ENCODE data around the gene NPTX1.

Gene NPTX1

DNA sequence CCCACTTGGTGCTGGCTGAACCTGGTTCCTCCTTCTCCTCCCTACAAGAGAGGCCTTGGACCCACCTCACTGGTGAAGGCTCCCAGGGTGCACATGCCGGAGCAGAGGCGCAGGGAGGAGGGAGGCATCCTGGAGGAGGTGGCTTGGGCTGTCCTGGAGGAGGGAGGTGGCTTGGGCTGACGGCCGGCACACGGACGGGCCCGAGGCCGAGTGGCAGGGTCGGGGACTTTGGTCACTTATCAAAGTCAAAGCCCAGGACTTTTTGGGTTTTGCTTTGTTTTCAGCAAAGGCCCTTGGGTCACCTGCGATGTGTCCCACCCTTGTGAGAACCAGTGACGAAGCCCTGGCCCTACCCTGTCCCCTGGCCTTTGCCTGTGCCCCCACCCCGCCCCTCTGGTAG is 32.9 kb downstream of the NPTX1 start:
- no peak for DNase-seq

DNA sequence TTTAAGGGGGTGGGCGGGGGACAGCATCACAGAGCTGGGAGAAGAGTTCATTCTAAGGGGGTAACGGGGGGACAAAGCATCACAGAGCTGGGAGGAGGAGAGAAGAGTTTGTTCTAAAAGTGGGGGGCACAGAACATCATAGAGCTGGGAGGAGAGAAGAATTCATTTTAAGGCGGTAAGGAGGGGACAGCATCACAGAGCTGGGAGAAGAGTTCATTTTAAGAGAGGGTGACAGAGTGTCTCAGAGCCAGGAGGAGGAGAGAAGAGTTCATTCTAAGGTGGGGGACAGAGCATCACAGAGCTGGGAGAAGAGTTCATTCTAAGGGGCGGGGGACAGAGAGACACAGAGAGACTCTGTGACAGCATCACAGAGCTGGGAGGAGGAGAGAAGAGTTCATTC is 33.6 kb downstream of the NPTX1 start:
- DNase-seq: no peak

DNA sequence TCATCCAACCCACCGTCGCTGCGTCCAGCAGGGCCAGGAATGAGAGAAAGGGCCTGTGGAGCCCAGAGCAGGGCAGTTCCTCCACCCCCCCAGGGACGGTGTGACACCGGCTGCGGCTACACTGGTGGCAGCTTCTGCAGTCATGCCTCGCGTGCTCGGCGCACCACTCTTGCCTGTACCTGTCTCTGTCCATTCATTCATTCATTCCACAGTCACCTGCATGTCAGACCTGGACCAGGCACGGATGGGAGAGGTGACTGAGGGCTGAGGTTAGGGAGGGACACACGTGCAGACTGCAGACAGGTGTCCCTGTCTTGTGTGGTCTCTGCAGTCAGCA is 34.1 kb downstream of the NPTX1 start:
- no peak for DNase-seq

DNA sequence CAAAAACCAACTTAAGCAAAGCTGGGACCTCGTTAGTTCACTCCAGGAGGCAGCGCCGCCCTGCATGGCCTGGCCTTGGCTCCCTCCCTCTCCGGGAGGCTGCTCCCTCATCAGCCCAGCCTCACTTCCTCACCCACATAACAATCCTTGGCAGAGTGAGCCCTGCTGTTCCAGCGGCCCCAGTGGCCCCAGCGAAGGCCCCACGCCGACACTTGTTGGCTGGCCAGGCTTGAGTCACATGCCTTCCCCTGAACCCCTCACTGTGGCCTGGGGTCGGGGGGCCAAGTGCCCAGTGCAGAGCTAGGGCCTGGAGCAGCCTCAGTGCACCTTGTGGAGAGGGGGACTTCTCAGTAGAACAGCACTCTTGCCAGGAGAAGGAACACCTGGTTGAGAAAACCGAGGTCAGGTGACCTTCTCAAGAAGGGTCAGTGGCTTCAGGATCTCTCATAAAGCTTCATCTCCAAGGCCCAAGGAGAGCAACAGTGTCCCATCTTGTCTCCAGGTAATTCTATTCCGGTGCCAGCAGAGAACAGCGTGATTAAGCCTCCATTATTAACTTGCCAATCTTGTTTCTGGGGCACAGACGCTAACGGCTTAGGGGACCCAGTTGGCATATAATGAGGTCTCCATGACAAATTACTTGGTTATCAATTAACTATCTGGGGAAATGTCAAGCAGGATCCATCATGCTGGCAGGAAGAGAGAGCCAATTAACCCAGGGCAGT is 34.6 kb downstream of the NPTX1 start:
- DNase-seq: no peak

DNA sequence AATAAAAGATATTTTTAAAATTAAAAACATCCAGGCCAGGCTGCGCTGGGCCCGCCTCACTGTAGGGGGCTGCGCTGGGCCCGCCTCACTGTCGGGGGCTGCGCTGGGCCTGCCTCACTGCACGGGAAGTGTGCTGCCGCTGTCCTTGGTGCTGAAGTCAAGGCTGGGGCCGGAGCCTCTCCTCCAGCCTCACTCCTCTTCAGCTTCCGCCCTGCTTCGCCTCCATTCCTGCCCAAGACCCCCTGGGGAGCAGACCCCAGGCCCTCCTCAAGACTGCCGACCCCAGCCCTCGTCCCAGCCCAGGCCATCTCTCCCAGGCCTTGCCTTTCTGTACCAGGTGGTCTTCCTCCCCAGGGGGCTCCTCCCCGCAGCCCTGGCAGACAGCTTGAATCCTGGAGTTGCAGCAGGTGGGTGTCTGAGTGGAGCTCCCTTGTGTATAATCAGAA is 35.3 kb downstream of the NPTX1 start:
- DNase-seq: peak in 1 of 2 donors; percentile 37

DNA sequence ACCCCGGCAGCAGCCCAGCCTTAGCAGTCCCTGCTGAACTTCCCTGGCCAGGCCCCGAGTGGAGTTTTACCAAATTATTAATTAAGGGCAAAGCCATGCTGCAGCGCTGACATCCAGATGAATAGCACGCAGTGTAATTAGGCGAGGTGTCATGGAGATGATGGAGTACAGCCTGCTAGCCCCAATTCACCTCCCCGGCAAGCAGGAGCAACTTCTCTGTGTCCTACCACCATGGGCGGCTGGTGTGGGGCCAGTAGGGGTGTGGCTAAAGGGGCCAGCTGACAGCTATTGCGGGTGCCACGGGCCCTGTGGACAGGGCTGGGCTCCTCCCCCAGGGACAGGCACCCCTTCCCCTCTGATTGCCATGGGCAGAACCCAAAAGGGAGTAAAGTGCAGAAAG is 36.9 kb downstream of the NPTX1 start:
- DNase-seq: no peak

DNA sequence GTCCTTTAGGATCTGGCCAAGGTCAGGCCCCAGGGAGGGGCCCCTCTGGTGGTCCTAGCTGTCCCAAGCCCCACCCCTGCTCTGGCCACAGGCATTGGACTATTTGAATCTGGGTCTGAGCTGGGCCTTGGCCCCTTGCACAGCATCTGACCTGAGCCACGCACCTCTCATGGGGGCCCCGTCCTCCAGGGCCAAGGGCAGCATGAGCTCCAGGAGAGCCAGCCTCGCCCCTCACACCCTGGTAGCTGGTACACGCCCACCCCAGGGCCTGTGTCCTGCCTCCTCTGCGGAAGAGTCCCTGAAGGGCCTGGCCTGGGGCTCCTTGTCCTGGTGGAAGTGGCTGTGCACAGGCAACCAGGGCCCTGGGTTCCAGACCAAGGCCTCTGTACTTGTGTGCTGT is 37.6 kb downstream of the NPTX1 start:
- DNase-seq: no peak

DNA sequence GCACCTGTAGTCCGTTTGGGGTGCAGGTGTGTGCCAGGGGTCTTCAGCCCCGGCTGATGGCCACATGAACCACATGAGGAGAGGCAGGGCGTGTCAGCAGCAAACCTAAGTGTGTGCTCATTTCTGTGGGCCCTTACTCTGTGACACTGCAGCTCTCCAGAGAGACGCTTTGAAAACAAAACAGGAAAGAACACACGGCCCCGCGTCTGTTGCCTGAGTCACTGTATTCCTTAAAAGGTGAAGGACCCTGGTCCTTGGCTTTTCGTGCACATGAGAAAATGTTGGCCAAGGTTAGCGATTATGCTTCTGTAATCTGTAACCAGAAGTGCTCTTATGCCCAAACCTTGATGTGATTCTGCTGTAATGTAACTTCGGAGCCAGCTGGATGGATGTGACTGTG is 38.9 kb downstream of the NPTX1 start:
- DNase-seq: no peak

DNA sequence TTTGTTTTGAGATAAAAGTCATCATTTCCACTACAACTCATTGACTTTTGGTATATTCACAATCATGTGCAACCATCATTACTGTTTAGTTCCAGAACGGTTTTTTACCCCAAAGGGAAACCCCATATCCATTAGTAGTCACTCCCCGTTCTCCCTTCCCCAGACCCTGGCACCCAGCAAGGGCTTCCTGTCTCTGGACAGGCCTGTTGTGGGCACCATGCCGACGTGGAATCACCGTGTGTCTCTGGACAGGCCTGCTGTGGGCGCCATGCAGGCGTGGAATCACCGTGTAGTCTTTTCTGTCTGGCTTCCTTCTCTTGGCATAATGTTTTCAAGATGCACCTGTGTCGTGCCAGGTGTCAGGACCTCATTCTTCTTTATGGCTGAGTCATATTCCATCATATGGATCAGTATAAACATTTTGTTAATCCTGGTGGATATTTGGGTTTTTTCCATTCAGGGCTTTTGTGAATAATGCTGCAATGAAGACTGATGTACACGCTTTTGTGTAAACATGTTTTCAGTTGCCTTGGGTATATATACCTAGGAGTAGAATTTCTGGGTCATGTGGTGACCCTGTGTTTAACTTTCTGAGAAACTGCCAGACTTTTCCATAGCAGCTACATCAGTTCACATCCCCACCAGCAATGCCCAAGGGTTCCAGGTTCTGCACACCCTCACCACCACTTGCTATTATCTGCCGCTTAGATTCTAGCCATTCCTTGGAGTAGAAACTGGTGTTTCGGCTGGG is 42.3 kb downstream of the NPTX1 start:
- no peak for DNase-seq

DNA sequence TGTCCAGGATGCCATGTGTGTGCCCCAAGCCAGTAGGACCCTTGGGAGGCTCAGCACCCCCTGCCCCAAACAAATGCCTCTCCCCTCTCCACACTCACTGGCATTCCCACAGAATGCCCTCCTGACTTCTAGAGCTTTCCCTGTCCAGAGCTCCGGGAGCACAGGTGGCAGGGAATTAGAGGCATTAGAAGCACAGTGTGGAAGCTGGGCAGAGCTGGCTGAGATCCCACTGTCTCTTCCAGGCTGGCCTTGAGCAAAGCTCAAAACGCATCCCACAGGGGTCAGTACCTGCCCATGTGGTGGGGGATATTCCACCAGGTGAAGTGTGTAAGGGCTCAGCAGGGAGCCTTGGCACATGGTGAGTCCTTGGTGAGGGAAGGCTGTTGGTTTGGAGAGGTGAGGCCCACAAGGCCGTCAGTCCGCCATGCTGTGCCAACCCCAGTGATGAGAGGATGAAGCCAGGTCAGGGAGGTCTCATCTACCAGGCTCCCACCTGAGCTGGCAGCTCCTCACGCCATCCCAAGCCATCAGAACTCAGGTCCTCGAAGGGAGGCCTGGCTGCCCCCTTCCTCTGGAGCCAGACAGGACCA is 43.4 kb downstream of the NPTX1 start:
- no peak for DNase-seq

DNA sequence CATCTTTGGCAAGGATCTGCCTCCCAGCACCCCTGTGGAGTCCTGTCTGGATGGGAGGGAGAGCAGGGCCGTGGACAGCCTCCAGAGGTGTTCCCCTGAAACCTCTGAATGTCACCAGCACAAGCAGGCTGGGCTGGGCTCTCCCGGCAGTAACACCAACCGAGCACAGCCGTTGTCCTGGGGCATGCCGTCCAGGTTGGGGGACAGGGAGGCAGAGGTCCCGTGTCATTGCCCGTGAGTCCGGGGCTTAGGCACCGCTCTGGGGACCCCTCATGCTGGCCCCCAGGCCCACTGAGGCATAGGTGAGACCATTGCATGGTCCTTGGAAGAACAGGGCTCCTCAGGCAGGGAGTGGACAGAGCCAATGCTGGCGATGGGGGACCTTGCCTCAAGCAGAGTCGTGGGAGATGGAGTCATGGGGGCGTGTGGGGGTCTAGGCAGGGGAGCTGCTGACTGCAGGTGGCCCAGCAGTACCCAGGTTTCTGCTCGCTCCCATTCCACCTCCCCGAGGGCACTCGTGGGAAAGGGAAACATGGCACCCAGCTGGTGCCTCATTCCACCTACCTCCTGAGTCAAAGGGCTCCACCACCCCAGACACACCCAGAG is 44.0 kb downstream of the NPTX1 start:
- no peak for DNase-seq

DNA sequence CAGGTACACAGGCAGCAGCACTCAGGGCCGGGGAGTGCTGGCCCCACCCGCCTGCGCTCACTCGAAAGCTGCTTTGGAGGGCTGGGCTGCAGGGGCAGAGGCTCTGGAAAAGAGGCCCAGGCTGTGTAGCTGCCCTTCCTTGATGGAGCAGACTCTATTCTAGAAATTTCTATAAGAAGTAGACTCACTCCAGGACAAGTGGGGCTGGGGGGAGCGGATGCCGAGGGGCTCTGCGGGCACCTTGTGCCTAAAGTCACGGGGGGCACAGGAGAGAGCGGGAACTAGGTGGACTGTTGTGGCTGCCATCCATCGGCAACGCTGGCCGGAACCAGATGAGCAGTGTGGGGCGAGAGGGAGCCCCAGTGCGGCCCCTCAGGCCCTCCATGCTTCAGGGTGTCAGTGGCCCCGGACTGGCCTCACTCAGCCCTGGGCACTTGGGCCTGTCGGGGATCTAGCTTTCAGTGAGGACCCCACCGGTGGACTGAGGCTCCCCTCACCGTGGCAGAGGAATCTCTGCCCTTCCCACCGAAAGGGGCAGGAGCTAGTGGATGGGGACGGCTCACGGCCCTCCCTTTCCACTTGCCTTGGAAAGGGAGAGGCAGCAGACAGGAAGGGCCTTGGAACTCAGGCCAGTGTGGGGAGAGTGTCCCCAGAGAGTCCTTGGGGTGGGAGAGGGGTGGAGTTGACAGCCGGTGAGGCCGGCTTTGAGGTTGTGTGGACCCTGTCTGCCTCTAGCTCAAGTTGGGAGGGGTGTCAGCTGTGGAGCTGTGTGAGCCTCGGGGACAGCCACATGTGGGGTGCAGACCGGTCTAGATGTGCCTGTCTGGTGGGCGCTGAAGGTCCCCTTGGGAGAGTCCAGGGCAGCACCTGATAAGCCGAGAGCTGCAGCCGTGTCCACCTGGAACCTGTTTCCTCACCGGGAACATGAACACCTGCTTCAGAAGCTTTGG is 44.9 kb downstream of the NPTX1 start:
- no peak for DNase-seq

DNA sequence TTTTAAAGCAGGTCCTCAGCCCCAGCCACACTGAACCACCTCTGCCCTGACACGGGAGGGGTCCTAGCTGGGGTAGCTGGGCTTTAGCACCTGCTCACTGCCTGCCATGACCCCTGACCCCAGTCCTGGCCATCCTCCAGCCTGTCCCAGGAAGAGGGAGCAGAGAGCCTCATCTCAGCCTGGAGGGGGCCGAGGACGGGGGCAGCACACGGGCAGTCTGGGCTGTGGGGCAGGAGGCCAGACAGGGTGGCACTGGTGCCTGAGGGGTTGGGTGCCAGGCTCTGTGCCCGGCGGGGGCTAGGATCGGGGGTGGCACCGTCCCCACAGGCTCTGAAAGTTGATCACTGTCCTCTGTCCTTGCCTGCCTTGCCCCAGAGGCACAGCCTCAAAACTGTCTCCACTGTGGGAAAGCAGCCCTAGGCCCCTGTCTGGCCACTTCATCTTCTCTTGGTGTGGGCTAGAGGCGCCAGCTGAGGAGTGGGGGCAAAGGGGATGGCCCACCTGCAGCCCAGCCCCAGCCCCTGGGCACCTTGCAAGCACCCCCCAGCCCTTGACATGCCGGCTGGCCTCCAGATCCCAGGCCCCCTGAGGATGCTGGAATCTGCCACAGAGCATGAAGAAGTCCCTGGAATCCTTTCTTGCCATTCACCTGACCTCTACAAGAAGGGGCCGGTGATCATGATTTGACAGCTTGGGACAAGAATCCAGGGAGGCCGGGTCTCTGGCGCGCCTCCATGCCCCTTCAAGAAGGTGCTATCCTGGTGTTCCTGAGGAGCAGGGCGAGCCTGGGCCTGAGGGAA is 45.8 kb downstream of the NPTX1 start:
- no peak for DNase-seq

DNA sequence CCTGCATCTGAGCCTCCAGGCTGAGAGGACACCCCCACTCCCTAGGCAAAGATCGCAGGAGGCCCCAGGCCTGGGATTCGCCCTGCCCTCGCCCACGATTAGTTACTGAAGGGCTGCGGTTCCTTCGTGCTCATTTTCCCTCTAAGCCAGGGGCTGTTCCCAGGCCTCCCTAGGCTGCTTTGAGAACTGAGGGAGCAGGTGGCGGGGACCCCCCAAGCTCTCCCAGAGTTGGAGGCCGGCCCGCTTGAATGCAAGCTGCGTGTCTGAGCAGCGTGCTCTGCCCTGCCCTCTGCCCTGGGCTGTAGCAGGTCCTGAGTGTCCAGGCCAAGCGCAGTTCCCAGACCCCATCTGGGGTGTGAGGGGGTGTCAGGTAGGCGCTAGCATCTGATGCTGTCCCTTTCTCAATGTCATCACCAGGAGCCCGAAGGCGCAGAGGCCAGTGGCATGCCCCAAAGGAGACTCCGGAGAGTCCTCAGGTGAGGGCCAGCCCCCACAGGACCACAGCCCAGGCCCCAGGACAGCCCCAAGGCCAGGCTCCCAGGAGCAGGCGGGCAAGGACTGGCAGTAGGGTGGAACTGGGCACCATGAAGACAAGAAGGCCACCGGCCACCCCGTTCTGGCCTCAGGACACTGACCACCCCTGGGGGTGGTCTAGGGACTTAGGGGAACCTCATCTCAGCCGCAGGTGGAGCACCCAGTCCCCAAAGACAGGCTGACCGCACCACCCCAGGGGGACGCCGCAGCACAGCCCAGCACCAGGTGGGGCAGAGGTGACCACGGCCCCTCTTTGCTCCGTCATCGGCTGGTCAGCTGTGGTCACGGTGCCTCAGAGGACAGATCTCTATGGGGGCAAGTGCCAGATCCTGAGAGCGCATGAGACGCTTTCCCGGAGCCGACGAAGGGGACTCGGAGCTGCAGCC is 46.8 kb downstream of the NPTX1 start:
- no peak for DNase-seq

DNA sequence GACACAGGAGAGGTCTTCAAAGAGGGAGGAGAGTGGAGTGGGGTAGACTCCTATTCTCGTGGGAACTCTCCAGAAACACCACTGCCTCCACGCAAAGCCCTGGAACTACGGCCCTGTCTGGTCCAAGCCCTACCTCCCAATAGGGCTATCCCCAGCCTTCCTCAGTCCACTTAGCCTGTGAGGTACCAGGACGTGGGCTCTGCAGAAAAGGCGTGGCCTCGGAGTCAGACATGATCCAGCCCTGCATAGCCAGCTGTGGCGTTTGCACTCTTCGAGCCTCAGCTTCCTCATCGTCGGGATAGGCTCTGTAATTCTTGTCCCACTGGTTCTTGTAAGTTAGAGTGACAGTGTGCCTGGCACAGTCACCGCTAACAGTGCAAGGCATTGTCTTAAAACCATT is 47.6 kb downstream of the NPTX1 start:
- no peak for DNase-seq

DNA sequence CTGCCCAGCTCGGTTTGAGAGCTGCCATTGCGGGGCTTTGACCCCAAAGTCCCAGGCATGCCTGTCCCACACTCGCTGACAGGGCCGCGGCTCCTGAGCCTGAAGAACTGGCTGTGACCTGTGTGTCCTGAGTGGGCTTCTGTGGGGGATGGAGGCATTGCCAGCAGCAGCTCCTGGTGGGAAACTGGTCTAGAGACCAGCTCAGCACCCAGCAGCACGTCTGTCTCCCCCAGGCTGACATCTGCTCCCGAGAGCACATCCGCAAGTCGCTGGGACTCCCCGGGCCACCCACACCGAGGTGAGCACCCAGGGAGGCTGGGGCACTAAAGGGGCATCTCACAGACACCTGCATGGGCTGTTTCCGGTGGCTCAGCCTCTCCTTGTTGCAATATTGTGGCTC is 48.0 kb downstream of the NPTX1 start:
- no peak for DNase-seq

DNA sequence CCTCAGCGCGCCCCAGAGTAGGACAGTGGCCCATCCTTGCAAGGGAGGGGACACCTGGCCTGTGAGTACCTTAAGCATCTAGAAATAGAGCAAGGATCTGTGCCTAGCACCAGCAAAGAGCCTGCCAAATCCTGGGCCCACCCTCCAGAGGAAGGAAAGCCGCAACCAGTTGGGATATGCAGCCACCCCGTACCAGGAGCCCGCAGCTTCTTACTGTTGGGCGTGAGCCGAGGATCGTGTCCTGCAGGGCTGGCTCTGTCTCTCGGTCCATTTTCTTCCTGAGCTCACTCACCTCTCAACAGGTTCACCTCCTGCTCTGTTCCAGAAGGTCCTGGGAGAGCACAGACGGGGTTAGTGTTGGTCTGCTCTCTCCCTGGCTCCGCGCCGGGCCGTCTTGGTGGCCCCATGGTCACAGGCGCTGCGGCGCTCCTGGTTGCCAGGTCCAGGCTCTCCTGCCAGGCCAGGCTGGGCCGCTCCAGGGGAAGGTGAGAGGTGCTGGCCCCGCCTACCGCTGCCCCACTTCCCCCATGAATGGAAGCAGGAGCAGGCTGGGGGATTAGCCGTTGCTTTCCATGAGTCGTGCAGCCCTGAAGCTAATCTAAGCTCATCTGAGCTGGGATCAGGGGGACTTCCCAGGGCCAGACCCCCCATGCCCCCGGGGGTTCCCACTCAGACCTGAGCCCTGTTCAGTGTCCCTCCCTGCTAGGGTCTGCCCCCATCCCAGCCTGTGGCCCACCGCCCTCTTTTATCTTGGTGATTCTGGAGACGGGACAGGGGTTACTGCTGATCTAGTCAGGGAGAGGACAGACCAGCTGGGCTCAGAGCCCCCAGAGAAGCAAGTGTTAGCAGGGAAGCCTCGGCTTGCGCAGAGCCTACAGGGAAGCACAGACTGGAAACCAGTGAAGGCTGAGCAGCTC is 48.8 kb downstream of the NPTX1 start:
- DNase-seq: no peak

DNA sequence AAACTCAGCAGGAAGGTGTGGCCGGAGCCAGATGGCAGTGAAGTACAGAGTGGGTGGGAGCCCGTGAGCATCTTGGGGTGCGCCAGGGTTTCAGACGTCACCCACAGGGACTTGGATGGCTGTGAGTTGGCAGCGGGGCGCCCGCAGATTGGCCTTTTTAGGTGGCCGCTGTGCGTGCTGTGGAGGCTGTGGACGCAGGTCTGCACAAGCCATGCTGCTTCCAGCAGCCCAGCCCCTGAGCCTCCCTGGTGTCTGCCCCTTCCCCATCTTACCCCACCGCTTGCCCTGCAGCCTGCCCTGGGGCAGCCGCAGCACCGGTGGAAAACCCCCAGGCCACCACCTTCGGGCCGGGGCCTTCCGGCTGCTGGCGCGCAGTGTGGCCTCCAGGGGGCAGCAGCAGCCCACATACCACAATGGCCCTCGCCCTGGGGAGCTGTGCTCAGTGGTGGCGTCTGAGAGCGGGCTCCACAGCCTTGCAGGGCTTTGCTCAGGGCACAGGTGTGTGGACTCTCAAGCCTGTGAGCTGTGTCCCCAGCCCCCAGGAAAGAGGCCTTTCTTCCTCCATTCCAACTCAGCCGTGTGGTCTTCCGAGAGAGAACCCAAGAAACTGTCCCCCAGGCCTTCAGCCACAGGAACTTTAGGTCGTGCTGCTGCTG is 49.6 kb downstream of the NPTX1 start:
- peak; percentile 57 to 70 for DNase-seq

Data from inflammatory macrophage (primary cell).